RWPE2 (cell line): ENCODE measurements around the gene FYTTD1.

Experiments
- ATAC-seq: fragments of 200-7000 bp; cut with Tn5 transposase; 3 replicates; pipeline ENCODE4 v1.9.1; 2021; ENCODE audit warnings: low read depth
- DNase-seq: peaks from one replicate; pipeline ENCODE4 v3.0.0-alpha.2; 2020; ENCODE audit warnings: low spot score
- H3K27ac ChIP-seq: fragments of 450-650 bp; 2 replicates; pipeline ENCODE4 v1.5.1; 2017; ENCODE audit warnings: mild to moderate bottlenecking; ENCODE audit not compliant: poor library complexity, severe bottlenecking
- H3K27me3 ChIP-seq: fragments of 250-450 bp; sonication (Bioruptor Pico); 2 replicates; pipeline ENCODE4 v1.5.1; 2021; ENCODE audit warnings: mild to moderate bottlenecking, moderate library complexity; ENCODE audit not compliant: insufficient read depth, poor library complexity, severe bottlenecking
- H3K36me3 ChIP-seq: fragments of 250-450 bp; sonication (Bioruptor Pico); 2 replicates; pipeline ENCODE4 v1.5.1; 2020; ENCODE audit warnings: low read depth, mild to moderate bottlenecking, moderate library complexity
- H3K4me1 ChIP-seq: fragments of 250-450 bp; sonication (Bioruptor Pico); 2 replicates; pipeline ENCODE4 v1.5.1; 2021; ENCODE audit warnings: mild to moderate bottlenecking, moderate library complexity; ENCODE audit not compliant: insufficient read depth, poor library complexity, severe bottlenecking
- H3K4me3 ChIP-seq: fragments of 250-450 bp; sonication (Bioruptor Pico); 2 replicates; pipeline ENCODE4 v1.5.1; 2021; ENCODE audit warnings: mild to moderate bottlenecking, moderate library complexity; ENCODE audit not compliant: severe bottlenecking
- H3K9me3 ChIP-seq: fragments of 250-450 bp; sonication (Bioruptor Pico); 2 replicates; pipeline ENCODE4 v1.5.1; 2021; ENCODE audit warnings: mild to moderate bottlenecking, moderate library complexity; ENCODE audit not compliant: severe bottlenecking
- CTCF ChIP-seq: fragments of 450-650 bp; IDR thresholded peaks from one replicate; pipeline ENCODE4 v1.5.1; 2017; ENCODE audit warnings: mild to moderate bottlenecking, moderate library complexity; ENCODE audit not compliant: poor library complexity, severe bottlenecking

FYTTD1 gene

GRCh38 chr3:197820550-197821335, 71.1 kb downstream of the FYTTD1 start:
- H3K36me3 ChIP-seq, result peaks cover 34% of the 10 kb centered on the region

DNA sequence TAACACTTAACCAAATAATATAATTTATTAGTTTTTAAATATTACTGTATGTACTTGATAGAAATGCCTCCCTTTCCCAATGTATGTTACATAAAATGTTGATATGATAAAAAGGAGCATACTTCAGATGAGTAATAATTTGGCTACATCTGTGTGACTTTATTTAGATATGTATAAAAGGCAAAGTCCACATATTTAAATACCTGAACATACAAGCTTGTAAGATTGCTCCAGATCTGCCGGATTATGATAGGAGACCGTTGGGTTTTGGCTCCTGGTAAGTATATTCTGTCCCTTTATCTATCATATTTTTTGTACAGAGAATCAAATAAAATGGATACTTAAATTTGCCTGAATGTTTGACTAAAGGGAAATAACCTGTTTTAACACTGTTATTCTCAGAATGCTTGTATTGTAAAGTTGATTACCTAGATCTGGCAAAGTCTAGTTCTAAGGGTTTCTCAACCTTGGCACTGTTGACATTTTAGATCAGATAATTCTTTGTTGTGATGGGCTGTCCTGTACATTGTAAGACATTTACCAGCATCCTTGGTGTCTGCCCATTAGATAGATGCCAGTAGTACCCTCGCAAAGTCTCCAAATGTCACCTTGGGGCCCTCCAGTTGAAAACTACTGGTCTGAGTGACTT, 79.8 kb downstream of the FYTTD1 start:
- no peak for TF ChIP-seq CTCF
- Histone ChIP-seq H3K36me3 (peaks cover 83% of the 10 kb centered on the region), H3K4me3 (no peak overlapping the region), H3K27ac (no peak overlapping the region), H3K4me1 (peaks cover 1% of the 10 kb centered on the region), H3K9me3 (no peaks in the 10 kb centered on the region), H3K27me3 (no peaks in the 10 kb centered on the region)
- DNase-seq (no peak), ATAC-seq (no peak)

More at GRCh38 chr3:197820550-197821335, 71.1 kb downstream of the FYTTD1 start:
- no peaks in the 10 kb centered on the region for H3K9me3 ChIP-seq
- no peak for TF ChIP-seq CTCF
- H3K27me3 ChIP-seq, result no peaks in the 10 kb centered on the region
- no peak for DNase-seq
- no peak overlapping the region for H3K27ac ChIP-seq
- no peak overlapping the region for H3K4me3 ChIP-seq
- H3K4me1 ChIP-seq, result peaks cover 3% of the 10 kb centered on the region
- no peak for ATAC-seq

- H3K4me3 ChIP-seq, result no peak overlapping the region
- no peaks in the 10 kb centered on the region for H3K4me1 ChIP-seq
- no peaks in the 10 kb centered on the region for H3K27me3 ChIP-seq
- no peak for TF ChIP-seq CTCF
- H3K27ac ChIP-seq, result no peak overlapping the region
- DNase-seq, result no peak
- no peak for ATAC-seq
- H3K36me3 ChIP-seq, result peaks cover 89% of the 10 kb centered on the region
- H3K9me3 ChIP-seq, result no peaks in the 10 kb centered on the region
Observed at GRCh38 chr3:197830308-197830966, 80.8 kb downstream of the FYTTD1 start.

DNA sequence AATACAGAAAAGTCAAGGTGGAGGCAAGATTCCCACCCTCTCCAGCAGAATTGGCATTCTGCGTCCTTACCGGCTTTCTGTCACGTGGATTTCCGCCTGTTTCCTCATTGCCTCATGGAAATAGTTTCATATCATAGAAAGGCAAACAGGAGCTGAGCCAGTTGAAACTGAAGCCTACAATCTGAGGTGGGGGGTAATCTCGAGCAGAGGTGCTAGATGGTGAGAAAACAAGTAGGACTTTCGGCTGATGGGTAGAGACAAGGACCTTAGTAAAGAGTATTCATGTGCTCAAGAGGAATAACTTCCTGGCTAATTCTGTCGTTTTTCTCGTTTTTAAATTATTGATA, 81.3 kb downstream of the FYTTD1 start:
- no peaks in the 10 kb centered on the region for H3K27me3 ChIP-seq
- H3K36me3 ChIP-seq, result peaks cover 91% of the 10 kb centered on the region
- DNase-seq (no peak), ATAC-seq (no peak)
- H3K27ac ChIP-seq, result no peak overlapping the region
- no peak for TF ChIP-seq CTCF
- no peak overlapping the region for H3K4me3 ChIP-seq
- no peaks in the 10 kb centered on the region for H3K9me3 ChIP-seq
- H3K4me1 ChIP-seq, result no peaks in the 10 kb centered on the region
